HepG2 (cell line): Measurements from ENCODE around the gene VENTX. TPM values are rescaled to one million over a fixed set of nuclear protein-coding genes. Genes with fewer than 3 reads are reported as not detected.

Experiments used
- ATAC-seq: fragments of 200-7000 bp; cut with Tn5 transposase; 3 replicates; pipeline ENCODE4 v1.9.1; 2020; ENCODE audit warnings: mild to moderate bottlenecking, moderate library complexity
- BruUV-seq: library from RNA; stranded (reverse); fragments of 400-500 nt; replicated peaks from 2 replicates; lab custom pipeline; 2021; lab: Mats Ljungman, UMichigan
- CTCF ChIA-PET: fragments of 300-600 bp; formaldehyde crosslinking; extraction: SDS; loops from one replicate; lab custom pipeline; 2021; ENCODE audit warnings: low total read pairs, inconsistent platforms, low intra/inter-chr PET ratio; lab: Yijun Ruan, JAX
- POLR2A ChIA-PET: fragments of 350-600 bp; sonication (Branson Sonifier 250); formaldehyde crosslinking; loops from one replicate; lab custom pipeline; 2020; ENCODE audit warnings: antibody characterized with exemption, inconsistent platforms; lab: Yijun Ruan, JAX
- DNase-seq: peaks from one replicate; pipeline ENCODE4 v3.0.0-alpha.2; 2015; ENCODE audit warnings: low spot score
- FAIRE-seq: peaks from 3 replicates; lab custom pipeline; 2011; peaks lifted over from hg19 to GRCh38; lab: Jason Lieb, UNC
- H2AFZ ChIP-seq: one replicate; pipeline ENCODE4 v1.6.1; 2011; ENCODE audit warnings: low read length, inconsistent platforms
- H3K27ac ChIP-seq: fragments of 300-600 bp; 3 replicates; pipeline ENCODE4 v1.8.0; 2011; ENCODE audit warnings: mixed run types, mild to moderate bottlenecking, mixed read lengths, low read length, inconsistent platforms; ENCODE audit not compliant: insufficient read depth; ENCODE audit errors: extremely low read length
- H3K27me3 ChIP-seq, 2 experiments: fragments of 200-600 bp in 1 of 2; 2 replicates in 1 of 2; 3 replicates in 1 of 2; pipeline versions ENCODE4 v1.6.0 to v1.8.0; 2011; ENCODE audit warnings: low read length in 2 of 2, mild to moderate bottlenecking in 2 of 2, moderate library complexity in 2 of 2, inconsistent platforms in 1 of 2; ENCODE audit not compliant: insufficient read depth in 2 of 2, control insufficient read depth in 1 of 2
- H3K36me3 ChIP-seq, 2 experiments: fragments of 200-600 bp in 1 of 2; replicated peaks in 1 of 2; 2 replicates in 1 of 2; 3 replicates in 1 of 2; pipeline versions ENCODE4 v1.5.1 to v1.8.0; 2011; ENCODE audit warnings: low read length in 2 of 2, inconsistent platforms in 1 of 2; ENCODE audit not compliant: insufficient read depth in 2 of 2, control insufficient read depth in 1 of 2
- H3K4me1 ChIP-seq: 2 replicates; pipeline ENCODE4 v1.5.1; 2012; ENCODE audit warnings: low read length, inconsistent platforms; ENCODE audit not compliant: insufficient read depth
- H3K4me2 ChIP-seq: 2 replicates; pipeline ENCODE4 v1.6.0; 2011; ENCODE audit warnings: low read depth, low read length, inconsistent platforms
- H3K4me3 ChIP-seq, 3 experiments: fragments of 200-600 bp in 1 of 3; sonication (generic), shearing (Covaris generic) in 1 of 3; replicated peaks in 1 of 3; 2 replicates each; pipeline ENCODE4 v1.5.1; 2011 to 2016; ENCODE audit warnings: low read length in 3 of 3, inconsistent platforms in 2 of 3, low read depth in 2 of 3, mild to moderate bottlenecking in 2 of 3, control low read depth in 1 of 3, mixed read lengths in 1 of 3; ENCODE audit not compliant: insufficient read depth in 1 of 3
- H3K79me2 ChIP-seq: one replicate; pipeline ENCODE4 v1.6.1; 2011; ENCODE audit warnings: low read length, inconsistent platforms; ENCODE audit not compliant: insufficient read depth
- H3K9ac ChIP-seq: 2 replicates; pipeline ENCODE4 v1.6.0; 2011; ENCODE audit warnings: mild to moderate bottlenecking, low read depth, low read length, inconsistent platforms; ENCODE audit not compliant: insufficient read depth
- H3K9me3 ChIP-seq: 2 replicates; pipeline ENCODE4 v1.5.1; 2012; ENCODE audit warnings: mild to moderate bottlenecking, low read length
- H4K20me1 ChIP-seq: 2 replicates; pipeline ENCODE4 v1.6.0; 2011; ENCODE audit warnings: inconsistent platforms, mild to moderate bottlenecking, low read length, moderate library complexity; ENCODE audit not compliant: insufficient read depth
- EZH2 ChIP-seq: conservative IDR thresholded peaks from 2 replicates; pipeline ENCODE4 v1.6.1; 2012; ENCODE audit warnings: mild to moderate bottlenecking, low read depth, low read length, moderate library complexity
- HNRNPUL1 ChIP-seq: fragments of 200-400 bp; formaldehyde crosslinking; IDR thresholded peaks from 2 replicates; pipeline ENCODE4 v1.6.1; 2017; ENCODE audit warnings: low read depth, mild to moderate bottlenecking, low read length, moderate library complexity
- LCORL ChIP-seq, 2 experiments: fragments of 450-650 bp in 1 of 2; sonication (generic) in 1 of 2; formaldehyde crosslinking in 1 of 2; IDR thresholded peaks; 2 replicates each; pipeline versions ENCODE4 v1.5.0 to v1.6.1; 2017 to 2020; ENCODE audit warnings: antibody characterized with exemption in 1 of 2, missing genetic modification reagents in 1 of 2
- PHF5A ChIP-seq: IDR thresholded peaks from one replicate; pipeline ENCODE4 v1.6.1; 2018; ENCODE audit warnings: low read depth, missing genetic modification reagents; ENCODE audit not compliant: unreplicated experiment
- RFX3 ChIP-seq: IDR thresholded peaks from 2 replicates; pipeline ENCODE4 v1.6.1; 2016; ENCODE audit warnings: missing biosample characterization, missing genetic modification reagents
- TAF15 ChIP-seq: fragments of 200-400 bp; formaldehyde crosslinking; IDR thresholded peaks from one replicate; pipeline ENCODE4 v1.6.1; 2018; ENCODE audit warnings: mild to moderate bottlenecking, low read depth, low read length; ENCODE audit not compliant: poor library complexity, severe bottlenecking
- THYN1 ChIP-seq: sonication (generic); formaldehyde crosslinking; IDR thresholded peaks from 2 replicates; pipeline ENCODE4 v1.8.1; 2023; ENCODE audit warnings: low read depth, mild to moderate bottlenecking, moderate library complexity, missing genetic modification reagents, borderline replicate concordance
- ZBTB3 ChIP-seq: sonication (generic); formaldehyde crosslinking; IDR thresholded peaks from 2 replicates; pipeline ENCODE4 v1.4.0; 2020; ENCODE audit warnings: low read depth, mild to moderate bottlenecking, moderate library complexity, missing genetic modification reagents, borderline replicate concordance
- ZC3H13 ChIP-seq: sonication (generic); formaldehyde crosslinking; IDR thresholded peaks from 2 replicates; pipeline ENCODE4 v1.8.1; 2023; ENCODE audit warnings: mild to moderate bottlenecking, missing genetic modification reagents, moderate library complexity
- ZNF263 ChIP-seq: sonication (generic); formaldehyde crosslinking; IDR thresholded peaks from 2 replicates; pipeline ENCODE4 v1.4.0; 2020; ENCODE audit warnings: missing genetic modification reagents
- ZNF292 ChIP-seq: sonication (generic); formaldehyde crosslinking; IDR thresholded peaks from 2 replicates; pipeline ENCODE4 v1.8.1; 2022; ENCODE audit warnings: mild to moderate bottlenecking, low read depth, missing genetic modification reagents, borderline replicate concordance
- ZNF383 ChIP-seq: sonication (generic); formaldehyde crosslinking; IDR thresholded peaks from 2 replicates; pipeline ENCODE4 v1.4.0; 2020; ENCODE audit warnings: missing genetic modification reagents, mild to moderate bottlenecking, borderline replicate concordance
- WGBS: methylation state at CpG from one replicate; pipeline ENCODE4 v1.1.6; 2017; ENCODE audit warnings: low lambda C conversion rate; 5-methylcytosine and 5-hydroxymethylcytosine counted together
- in situ Hi-C: cut with HindIII; loops from 2 replicates; pipeline ENCODE4 v1.10.0; 2017; ENCODE audit warnings: low pct_unique_long_range_greater_than_20kb; ENCODE audit not compliant: extremely low pct_ligation_motif_present
- intact Hi-C: fragments of 100-400 bp; cut with micrococcal nuclease; formaldehyde crosslinking; loops from one replicate; pipeline ENCODE4 v1.10.0; 2022; ENCODE audit not compliant: unreplicated experiment
- polyA plus RNA-seq, 8 experiments: library from polyadenylated mRNA; depleted of rRNA in 3 of 8; stranded (reverse) in 7 of 8; unstranded in 1 of 8; fragments of >200 nt; fragmentation: Illumina TruSeq in 4 of 8; extraction: Trizol in 4 of 8; gene quantifications; 2 replicates each; pipeline versions ENCODE4 v1.2.1 to v1.2.3, GENCODE V29; 2011 to 2016; ENCODE audit warnings: low read depth in 4 of 8, missing spikeins in 1 of 8, mixed read lengths in 1 of 8; ENCODE audit not compliant: insufficient read depth in 1 of 8
- total RNA-seq, 5 experiments: library from RNA; depleted of rRNA; stranded (reverse); fragments of >200 nt; fragmentation: Illumina TruSeq; extraction: Trizol; gene quantifications; 2 replicates each; pipeline ENCODE4 v1.2.3, GENCODE V29; 2016; ENCODE audit warnings: low read depth in 1 of 5
- TF ChIP-seq, protein P1 (sequence below): sonication (generic); formaldehyde crosslinking; IDR thresholded peaks from 2 replicates; pipeline ENCODE4 v1.9.0; 2022; ENCODE audit warnings: missing genetic modification reagents, mild to moderate bottlenecking, borderline replicate concordance
- TF ChIP-seq, protein P2 (sequence below): IDR thresholded peaks from 2 replicates; pipeline ENCODE4 v1.6.1; 2016; ENCODE audit warnings: control low read depth

The VENTX gene
- total and polyA plus RNA-seq, 2 of the 13 experiments (the other 11 are each of a cell fraction or from before 2014, with no cell fraction given): not detected

DNA sequence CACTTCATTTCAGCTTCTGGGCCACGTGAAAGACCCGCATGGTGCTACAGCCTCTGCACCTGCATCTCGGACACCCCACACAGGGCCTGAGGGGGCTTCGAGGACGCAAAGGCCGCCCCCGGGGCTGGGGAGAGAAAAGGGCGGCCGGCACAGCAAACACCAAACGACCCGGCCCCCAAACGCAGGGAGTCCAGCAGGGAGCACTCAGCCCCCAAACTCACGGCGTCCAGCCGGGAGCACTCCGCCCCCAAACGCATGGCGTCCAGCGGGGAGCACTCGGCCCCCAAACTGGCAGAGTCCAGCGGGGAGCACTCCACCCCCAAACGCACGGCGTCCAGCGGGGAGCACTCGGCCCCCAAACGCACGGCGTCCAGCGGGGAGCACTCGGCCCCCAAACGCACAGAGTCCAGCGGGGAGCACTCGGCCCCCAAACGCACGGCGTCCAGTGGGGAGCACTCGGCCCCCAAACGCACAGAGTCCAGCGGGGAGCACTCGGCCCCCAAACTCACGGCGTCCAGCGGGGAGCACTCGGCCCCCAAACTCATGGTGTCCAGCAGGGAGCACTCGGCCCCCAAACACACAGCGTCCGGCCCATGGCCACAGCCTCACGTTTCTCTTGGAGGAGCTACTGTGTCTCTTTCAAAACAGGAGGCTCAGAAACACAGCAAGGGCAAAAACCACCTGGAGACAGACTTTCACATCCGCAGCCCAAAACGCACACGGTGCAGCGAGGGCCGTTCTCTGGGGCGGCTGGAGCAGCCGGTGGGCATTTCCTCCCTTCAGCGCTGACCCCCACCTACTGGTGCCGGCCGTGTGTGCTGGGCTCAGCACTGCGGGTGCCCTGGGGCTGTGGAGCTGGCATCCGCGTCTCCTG lies 34.6 kb upstream of the VENTX start:
- Histone ChIP-seq H3K4me2 (no peak overlapping the region), H4K20me1 (no peaks in the 10 kb centered on the region), H2AFZ (no peak overlapping the region), H3K27ac (no peak overlapping the region), H3K79me2 (no peaks in the 10 kb centered on the region), H3K4me1 (no peaks in the 10 kb centered on the region), H3K27me3 (peaks cover 32 to 84% of the 10 kb centered on the region in 2 experiments; a peak in 4 of 5 replicates), H3K4me3 (no peak overlapping the region), H3K9ac (no peak overlapping the region), H3K36me3 (no peaks in the 10 kb centered on the region), H3K9me3 (no peaks in the 10 kb centered on the region)
- FAIRE-seq (no peak), DNase-seq (no peak), ATAC-seq (no peak)
- intact Hi-C loops: no loop called here
- TF ChIP-seq ZC3H13 (CRISPR knock-in tag): no peak
- TF ChIP-seq ZNF263 (CRISPR knock-in tag): peak; percentile 66; the same call in 1 of the 2 replicates
- TF ChIP-seq EZH2: 0 out of 2 replicates have a peak, but pooled peaks have one; percentile 7
- 15% methylated on average over 4 of the region's 62 CpGs for WGBS
- CTCF ChIA-PET: no interaction called here
- POLR2A ChIA-PET: no interaction called here
- BruUV-seq: no TSS peak
- in situ Hi-C loops: no loop called here

DNA sequence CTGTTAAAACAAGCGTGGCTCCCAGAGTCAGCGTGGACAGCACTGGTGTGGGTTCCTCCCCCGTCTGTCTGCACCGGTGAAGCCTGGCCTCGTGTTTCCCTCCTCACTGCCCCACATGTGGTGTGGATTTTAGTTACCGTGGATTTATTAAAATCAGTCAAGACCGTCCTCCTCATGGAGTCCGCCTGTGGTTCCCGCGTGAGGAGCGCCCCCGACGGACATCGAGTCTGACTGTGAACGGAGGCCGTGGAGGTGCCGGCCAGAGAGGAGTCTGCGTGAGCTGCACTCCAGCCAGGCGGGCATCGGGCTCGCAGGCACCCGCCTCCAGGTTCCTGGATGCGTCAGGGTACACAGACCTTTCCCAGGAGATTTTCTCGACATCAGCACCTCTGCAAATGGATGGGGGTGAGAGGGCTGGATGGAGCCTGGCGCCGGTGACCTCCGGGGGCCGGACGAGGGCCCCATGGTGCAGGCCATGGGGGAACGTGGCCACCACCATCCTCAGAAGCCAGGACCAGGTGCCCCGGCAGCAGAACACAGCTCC lies 33.9 kb upstream of the VENTX start:
- no TSS peak for BruUV-seq
- FAIRE-seq (no peak), DNase-seq (no peak), ATAC-seq (no peak)
- ChIA-PET POLR2A (no interaction called here), CTCF (no interaction called here)
- intact Hi-C loops: no loop called here
- H3K4me3 ChIP-seq: no peak overlapping the region
- no peaks in the 10 kb centered on the region for H3K4me1 ChIP-seq
- H4K20me1 ChIP-seq: no peaks in the 10 kb centered on the region
- H3K79me2 ChIP-seq: no peaks in the 10 kb centered on the region
- in situ Hi-C loops: no loop called here
- H2AFZ ChIP-seq: no peak overlapping the region
- no peaks in the 10 kb centered on the region for H3K9me3 ChIP-seq
- no peaks in the 10 kb centered on the region for H3K36me3 ChIP-seq
- WGBS: 61% methylated on average over 13 of the region's 31 CpGs
- H3K27me3 ChIP-seq: peaks cover 29 to 83% of the 10 kb centered on the region in 2 experiments; a peak in 4 of 5 replicates
- no peak overlapping the region for H3K27ac ChIP-seq
- H3K9ac ChIP-seq: no peak overlapping the region
- H3K4me2 ChIP-seq: no peak overlapping the region
- TF ChIP-seq, protein P1, sequence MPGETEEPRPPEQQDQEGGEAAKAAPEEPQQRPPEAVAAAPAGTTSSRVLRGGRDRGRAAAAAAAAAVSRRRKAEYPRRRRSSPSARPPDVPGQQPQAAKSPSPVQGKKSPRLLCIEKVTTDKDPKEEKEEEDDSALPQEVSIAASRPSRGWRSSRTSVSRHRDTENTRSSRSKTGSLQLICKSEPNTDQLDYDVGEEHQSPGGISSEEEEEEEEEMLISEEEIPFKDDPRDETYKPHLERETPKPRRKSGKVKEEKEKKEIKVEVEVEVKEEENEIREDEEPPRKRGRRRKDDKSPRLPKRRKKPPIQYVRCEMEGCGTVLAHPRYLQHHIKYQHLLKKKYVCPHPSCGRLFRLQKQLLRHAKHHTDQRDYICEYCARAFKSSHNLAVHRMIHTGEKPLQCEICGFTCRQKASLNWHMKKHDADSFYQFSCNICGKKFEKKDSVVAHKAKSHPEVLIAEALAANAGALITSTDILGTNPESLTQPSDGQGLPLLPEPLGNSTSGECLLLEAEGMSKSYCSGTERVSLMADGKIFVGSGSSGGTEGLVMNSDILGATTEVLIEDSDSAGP (CRISPR knock-in tag): no peak
- TF ChIP-seq THYN1 (CRISPR knock-in tag) (no peak), LCORL (IDR thresholded peaks at IDR 0.05) (no peak), LCORL (CRISPR knock-in tag; IDR thresholded peaks at IDR 0.05) (no peak), PHF5A (CRISPR knock-in tag) (no peak), RFX3 (CRISPR knock-in tag) (no peak), ZNF383 (CRISPR knock-in tag) (no peak), TAF15 (no peak), ZNF292 (CRISPR knock-in tag) (no peak), ZBTB3 (CRISPR knock-in tag) (no peak), HNRNPUL1 (no peak)
- TF ChIP-seq, protein P2, sequence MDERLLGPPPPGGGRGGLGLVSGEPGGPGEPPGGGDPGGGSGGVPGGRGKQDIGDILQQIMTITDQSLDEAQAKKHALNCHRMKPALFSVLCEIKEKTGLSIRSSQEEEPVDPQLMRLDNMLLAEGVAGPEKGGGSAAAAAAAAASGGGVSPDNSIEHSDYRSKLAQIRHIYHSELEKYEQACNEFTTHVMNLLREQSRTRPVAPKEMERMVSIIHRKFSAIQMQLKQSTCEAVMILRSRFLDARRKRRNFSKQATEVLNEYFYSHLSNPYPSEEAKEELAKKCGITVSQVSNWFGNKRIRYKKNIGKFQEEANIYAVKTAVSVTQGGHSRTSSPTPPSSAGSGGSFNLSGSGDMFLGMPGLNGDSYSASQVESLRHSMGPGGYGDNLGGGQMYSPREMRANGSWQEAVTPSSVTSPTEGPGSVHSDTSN (CRISPR knock-in tag): no peak
